Astrocyte (in vitro differentiated cells and primary cell): Measurements from ENCODE around the gene FEZF1.

Source experiments
- EZH2 ChIP-seq: IDR thresholded peaks from 2 replicates; pipeline ENCODE4 v1.6.1; 2012; ENCODE audit warnings: mild to moderate bottlenecking, low read length, inconsistent platforms; ENCODE audit not compliant: insufficient read depth
- TF ChIP-seq, protein P1 (sequence below): IDR thresholded peaks from 2 replicates; pipeline ENCODE4 v1.5.1; 2011; ENCODE audit warnings: low read depth, mild to moderate bottlenecking, inconsistent platforms, low read length, moderate library complexity; ENCODE audit not compliant: insufficient read depth

DNA sequence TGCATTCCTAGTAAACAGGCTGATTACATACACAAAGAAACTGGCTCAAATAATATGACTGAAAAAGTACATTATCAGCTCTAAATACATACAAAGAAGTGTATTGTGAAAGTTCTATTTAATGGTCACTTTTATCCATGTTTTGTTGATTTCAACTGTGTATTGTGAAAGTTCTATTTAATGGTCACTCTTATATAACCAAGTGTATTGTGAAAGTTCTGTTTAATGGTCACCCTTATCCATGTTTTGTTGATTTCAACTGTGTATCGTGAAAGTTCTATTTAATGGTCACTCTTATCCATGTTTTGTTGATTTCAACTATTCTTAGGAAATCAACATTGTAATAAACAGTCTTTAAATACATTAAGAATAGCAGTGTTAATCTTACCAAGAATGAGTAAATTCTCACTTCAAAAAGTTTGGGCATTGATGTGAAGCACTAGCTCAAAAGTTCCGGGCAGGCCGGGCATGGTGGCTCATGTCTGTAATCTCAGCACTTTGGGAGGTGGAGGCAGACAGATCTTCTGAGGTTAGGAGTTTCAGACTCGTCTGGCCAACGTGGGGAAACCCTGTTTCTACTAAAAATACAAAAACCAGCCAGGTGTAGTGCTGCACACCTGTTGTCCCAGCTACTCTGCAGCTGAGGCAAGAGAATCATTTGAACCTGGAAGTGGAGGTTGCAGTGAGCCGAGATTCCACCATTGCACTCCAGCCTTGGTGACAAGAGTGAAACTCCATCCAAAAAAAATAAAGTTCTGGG is 34.8 kb upstream of the FEZF1 start:
- TF ChIP-seq, protein P1, sequence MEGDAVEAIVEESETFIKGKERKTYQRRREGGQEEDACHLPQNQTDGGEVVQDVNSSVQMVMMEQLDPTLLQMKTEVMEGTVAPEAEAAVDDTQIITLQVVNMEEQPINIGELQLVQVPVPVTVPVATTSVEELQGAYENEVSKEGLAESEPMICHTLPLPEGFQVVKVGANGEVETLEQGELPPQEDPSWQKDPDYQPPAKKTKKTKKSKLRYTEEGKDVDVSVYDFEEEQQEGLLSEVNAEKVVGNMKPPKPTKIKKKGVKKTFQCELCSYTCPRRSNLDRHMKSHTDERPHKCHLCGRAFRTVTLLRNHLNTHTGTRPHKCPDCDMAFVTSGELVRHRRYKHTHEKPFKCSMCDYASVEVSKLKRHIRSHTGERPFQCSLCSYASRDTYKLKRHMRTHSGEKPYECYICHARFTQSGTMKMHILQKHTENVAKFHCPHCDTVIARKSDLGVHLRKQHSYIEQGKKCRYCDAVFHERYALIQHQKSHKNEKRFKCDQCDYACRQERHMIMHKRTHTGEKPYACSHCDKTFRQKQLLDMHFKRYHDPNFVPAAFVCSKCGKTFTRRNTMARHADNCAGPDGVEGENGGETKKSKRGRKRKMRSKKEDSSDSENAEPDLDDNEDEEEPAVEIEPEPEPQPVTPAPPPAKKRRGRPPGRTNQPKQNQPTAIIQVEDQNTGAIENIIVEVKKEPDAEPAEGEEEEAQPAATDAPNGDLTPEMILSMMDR = no peak
- TF ChIP-seq EZH2 = no peak
